Activated CD4-positive, alpha-beta T cell treated with anti-CD3 and anti-CD28 coated beads, Interleukin-2, amount 10 ng/mL, durations not matched to agents 24 days and 14 days (primary cell): ENCODE measurements around the gene MACROD2. TPM values are rescaled to one million over a fixed set of nuclear protein-coding genes. Genes with fewer than 3 reads are reported as not detected.

Experiments
- DNase-seq: peaks from one replicate; pipeline ENCODE4 v3.0.0; 2022
- H3K27ac Mint-ChIP-seq: one replicate; pipeline ENCODE4 v1.8.0; 2022; ENCODE audit warnings: mild to moderate bottlenecking, mixed read lengths
- H3K27me3 Mint-ChIP-seq: one replicate; pipeline ENCODE4 v1.8.0; 2022; ENCODE audit warnings: mixed read lengths
- H3K36me3 Mint-ChIP-seq: one replicate; pipeline ENCODE4 v1.8.0; 2022; ENCODE audit warnings: low read depth, mild to moderate bottlenecking, mixed read lengths
- H3K4me1 Mint-ChIP-seq: one replicate; pipeline ENCODE4 v1.8.0; 2021; ENCODE audit warnings: mixed read lengths
- H3K4me3 Mint-ChIP-seq: one replicate; pipeline ENCODE4 v1.8.0; 2022; ENCODE audit warnings: mild to moderate bottlenecking, moderate library complexity, mixed read lengths
- H3K9me3 Mint-ChIP-seq: one replicate; pipeline ENCODE4 v1.8.0; 2021; ENCODE audit warnings: mixed read lengths
- intact Hi-C: fragments of 100-400 bp; cut with micrococcal nuclease; formaldehyde crosslinking; loops from one replicate; pipeline ENCODE4 v1.15.1; 2023
- total RNA-seq: library from RNA; stranded (reverse); gene quantifications from 2 replicates; pipeline ENCODE4 v1.2.3, GENCODE V29; 2022

Gene MACROD2
- total RNA-seq, 1 donor from 2014 or later, result not detected

DNA sequence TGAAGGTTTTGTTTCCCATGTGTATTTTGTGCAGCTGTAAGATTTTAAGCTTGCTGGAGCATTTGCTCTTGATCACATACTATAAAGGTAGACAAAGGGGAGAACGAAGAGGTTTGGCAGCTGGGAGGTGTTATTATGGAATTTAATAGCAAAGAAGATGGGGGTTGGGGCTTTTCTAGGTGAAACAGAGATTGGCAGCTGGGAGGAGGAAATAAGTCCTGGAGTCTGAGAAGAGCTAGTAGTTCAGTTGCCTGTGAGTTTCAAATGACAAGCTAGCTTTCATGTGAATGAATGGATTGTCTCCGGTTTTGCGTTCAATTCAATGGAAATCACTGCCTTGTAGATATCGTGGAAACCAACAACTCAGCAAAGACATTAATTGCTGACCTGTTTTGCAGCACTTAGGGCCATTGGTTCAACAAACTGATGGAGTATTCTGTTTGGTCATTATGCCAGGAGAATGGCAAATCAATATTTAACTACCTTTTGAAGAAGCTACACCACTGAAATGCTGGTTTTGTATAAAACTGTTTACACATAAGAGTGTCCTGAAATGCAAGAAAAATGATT lies 380.2 kb downstream of the MACROD2 start:
- H3K4me3 Mint-ChIP-seq, result no peak overlapping the region
- no peaks in the 10 kb centered on the region for H3K27me3 Mint-ChIP-seq
- DNase-seq, result no peak
- no peak overlapping the region for H3K27ac Mint-ChIP-seq
- no peaks in the 10 kb centered on the region for H3K36me3 Mint-ChIP-seq
- H3K9me3 Mint-ChIP-seq, result peaks cover 3% of the 10 kb centered on the region
- no peaks in the 10 kb centered on the region for H3K4me1 Mint-ChIP-seq
- intact Hi-C loops, result no loop called here

DNA sequence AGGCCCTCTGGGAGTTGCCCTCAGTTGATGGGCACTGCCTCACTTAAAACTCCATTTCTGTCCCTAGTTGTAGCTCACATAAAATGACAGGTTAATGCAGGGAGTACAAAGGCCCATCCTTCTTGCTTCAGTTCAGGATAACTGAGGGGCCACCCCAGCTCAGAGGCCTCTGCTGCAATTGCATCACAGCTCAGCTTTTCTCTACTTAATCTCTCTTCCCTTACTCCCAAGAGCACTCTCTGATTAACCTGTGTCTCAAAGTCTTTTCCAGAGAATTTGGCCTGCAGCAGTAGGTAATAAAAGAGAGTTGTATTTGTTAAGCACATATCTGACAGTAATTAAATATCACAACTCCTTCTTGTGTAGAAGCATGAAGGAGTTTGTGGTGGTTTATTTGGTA lies 383.0 kb downstream of the MACROD2 start:
- no peaks in the 10 kb centered on the region for H3K27me3 Mint-ChIP-seq
- no peak overlapping the region for H3K27ac Mint-ChIP-seq
- no peaks in the 10 kb centered on the region for H3K36me3 Mint-ChIP-seq
- no peak for DNase-seq
- no peaks in the 10 kb centered on the region for H3K4me1 Mint-ChIP-seq
- intact Hi-C loops, result no loop called here
- H3K9me3 Mint-ChIP-seq, result peaks cover 9% of the 10 kb centered on the region
- H3K4me3 Mint-ChIP-seq, result no peak overlapping the region

DNA sequence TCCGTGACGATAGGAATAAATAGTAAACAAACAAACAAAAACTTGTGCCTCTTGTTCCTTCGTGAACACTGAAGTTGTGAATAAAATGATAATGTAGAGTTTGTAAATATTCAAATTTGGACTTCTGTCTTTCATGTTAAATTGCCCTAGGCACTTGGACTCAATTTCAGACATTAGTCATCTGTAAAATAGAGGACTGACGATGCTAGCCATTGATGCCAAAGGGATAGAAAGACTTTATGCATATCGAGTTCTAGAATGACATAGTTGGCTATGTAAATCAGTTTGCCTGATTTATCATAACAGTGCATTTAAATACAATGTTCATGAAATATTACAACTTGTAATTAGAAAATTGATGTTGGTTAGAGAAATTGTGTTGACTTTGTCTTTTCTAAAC lies 388.0 kb downstream of the MACROD2 start:
- H3K27ac Mint-ChIP-seq, result no peak overlapping the region

DNA sequence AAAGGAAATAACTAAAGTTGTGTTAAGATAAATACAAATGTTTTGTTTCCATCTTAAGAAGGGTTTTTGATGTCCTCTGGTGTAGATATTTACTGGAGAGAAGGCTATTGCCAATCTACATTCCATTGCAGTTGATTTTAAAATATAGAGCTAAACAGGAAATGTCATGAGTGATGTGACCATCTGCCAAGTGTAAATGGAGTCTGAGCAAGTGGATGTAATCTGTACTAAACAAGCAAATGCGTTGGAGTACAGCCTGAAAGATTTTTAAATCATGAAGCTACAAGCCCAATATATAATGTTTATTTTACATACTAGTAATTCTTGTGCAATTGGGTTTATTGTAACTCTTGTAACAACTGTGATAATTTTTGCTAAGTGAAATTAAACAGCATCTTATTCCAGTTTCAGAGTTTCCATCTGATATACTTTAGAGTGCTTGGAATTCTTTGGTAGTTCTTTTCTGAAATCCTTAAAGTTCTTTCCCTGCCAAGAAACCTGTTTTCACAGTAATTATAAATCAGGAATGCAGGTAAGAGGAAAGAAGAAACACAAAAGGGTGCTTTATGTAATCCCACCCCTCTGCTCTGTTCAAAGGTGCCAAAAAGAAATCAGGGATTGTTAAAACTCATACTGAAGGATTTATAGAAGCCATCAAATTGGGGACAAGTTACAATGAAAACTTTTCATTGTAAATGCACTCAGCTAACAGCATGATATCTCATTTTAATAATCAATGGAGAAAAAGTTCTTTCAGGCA lies 389.3 kb downstream of the MACROD2 start:
- Mint-ChIP-seq H3K4me1 (no peaks in the 10 kb centered on the region), H3K4me3 (no peak overlapping the region), H3K27me3 (no peaks in the 10 kb centered on the region), H3K36me3 (no peaks in the 10 kb centered on the region), H3K27ac (no peak overlapping the region), H3K9me3 (peaks cover 14% of the 10 kb centered on the region)
- intact Hi-C loops, result no loop called here
- DNase-seq, result no peak

More for the DNA sequence above, 388.0 kb downstream of the MACROD2 start:
- Mint-ChIP-seq H3K4me1 (no peaks in the 10 kb centered on the region), H3K36me3 (no peaks in the 10 kb centered on the region), H3K27me3 (no peaks in the 10 kb centered on the region), H3K4me3 (no peak overlapping the region), H3K9me3 (peaks cover 13% of the 10 kb centered on the region)
- intact Hi-C loops, result no loop called here
- no peak for DNase-seq

DNA sequence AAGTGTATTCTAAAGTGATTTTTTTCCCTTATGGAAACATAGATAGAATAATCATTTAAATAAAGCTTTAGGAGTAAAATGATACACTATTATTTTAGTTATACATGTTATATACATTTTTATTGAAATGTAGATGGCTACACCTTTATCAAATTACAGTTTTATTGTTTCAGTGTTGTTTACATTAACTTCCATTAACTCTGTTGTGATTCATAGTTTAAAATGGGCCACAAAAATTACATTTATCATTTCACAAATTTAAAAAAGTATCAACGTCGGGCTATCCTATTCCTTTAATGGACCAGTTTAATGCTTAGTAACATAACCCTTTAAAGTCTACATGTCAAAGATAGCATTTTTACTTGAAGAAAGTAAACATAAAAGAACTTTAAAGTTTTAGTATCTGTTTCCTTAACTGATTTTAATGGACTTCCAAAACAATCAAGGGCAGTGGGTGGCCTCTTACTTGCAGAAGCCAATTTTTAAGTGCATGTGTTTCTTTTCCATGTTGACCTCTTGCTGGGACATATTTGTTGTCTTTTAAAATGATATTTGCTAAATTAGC lies 389.9 kb downstream of the MACROD2 start:
- Mint-ChIP-seq H3K27me3 (no peaks in the 10 kb centered on the region), H3K4me3 (no peak overlapping the region), H3K27ac (no peak overlapping the region), H3K36me3 (no peaks in the 10 kb centered on the region), H3K9me3 (peaks cover 14% of the 10 kb centered on the region), H3K4me1 (no peaks in the 10 kb centered on the region)
- intact Hi-C loops, result no loop called here
- no peak for DNase-seq

DNA sequence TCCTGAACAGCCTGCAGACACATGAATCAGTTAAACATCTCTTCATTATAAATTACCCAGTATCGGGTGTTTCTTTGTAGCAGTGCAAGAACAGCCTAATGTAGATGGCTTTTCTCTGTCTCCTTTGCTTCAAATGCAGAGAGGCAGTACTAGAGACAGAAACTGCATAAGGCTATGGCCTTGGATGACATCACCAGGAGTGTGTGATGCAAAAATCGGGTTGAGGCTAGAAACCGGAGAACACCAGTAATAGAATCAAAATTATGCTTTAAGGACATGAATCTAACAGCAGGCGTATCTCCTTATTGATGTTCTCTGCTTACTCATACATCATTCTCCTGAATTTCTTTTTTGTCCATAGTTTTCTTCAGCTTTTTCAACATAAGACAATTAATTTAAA lies 391.4 kb downstream of the MACROD2 start:
- intact Hi-C loops, result no loop called here
- Mint-ChIP-seq H3K27me3 (no peaks in the 10 kb centered on the region), H3K9me3 (peaks cover 8% of the 10 kb centered on the region)

DNA sequence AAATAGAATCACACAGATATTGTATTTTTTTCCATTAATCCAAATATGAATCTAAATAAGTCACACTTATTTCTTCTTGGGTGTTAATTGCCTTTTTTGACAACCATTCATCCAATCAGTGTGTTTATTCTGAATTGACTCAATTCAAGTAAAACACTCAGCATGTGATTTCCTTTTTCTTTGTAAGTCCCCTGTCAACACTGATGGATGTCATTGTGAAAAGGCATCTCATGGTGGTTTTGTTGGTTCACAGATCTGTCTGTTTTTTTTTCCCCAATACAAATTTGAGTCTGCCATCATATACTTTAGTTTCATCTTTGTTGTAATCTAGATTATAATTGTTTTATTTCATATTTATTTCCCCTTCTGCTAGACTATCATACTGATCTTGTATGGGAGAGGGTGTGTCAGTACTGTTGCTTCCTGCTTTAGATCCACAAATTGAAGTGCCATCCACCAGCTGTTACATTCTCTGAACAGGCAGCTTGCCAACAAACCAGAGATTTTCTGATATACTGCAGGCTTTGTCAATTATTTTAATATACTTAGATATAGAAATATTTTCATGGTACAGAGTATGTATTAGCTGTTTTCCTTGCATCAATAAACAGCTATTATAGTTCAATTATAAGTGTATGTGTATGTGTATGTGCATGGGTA lies 406.3 kb downstream of the MACROD2 start:
- intact Hi-C loops, result no loop called here
- Mint-ChIP-seq H3K4me3 (no peak overlapping the region), H3K4me1 (no peaks in the 10 kb centered on the region), H3K36me3 (no peaks in the 10 kb centered on the region), H3K9me3 (no peaks in the 10 kb centered on the region), H3K27me3 (no peaks in the 10 kb centered on the region), H3K27ac (no peak overlapping the region)
- no peak for DNase-seq

More for the DNA sequence above, 391.4 kb downstream of the MACROD2 start:
- Mint-ChIP-seq H3K4me3 (no peak overlapping the region), H3K27ac (no peak overlapping the region), H3K36me3 (no peaks in the 10 kb centered on the region), H3K4me1 (no peaks in the 10 kb centered on the region)
- no peak for DNase-seq

DNA sequence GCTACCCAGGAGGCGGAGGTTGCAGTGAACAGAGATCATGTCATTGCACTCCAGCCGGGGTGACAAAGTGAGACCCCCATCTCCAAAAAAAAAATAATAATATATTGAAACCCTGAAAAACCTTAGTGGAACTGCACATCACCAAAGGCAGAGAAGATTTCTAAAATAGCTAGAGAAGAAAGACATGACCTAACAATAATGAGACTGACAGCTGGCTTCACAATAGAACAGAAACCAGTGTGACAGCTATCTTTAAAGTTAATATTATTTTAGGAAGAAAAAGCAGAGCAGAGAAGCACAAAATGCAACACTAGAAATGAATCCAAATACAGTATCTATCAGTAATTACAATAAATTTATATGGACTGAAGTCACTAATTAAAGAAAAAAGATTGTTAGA lies 409.2 kb downstream of the MACROD2 start:
- no peaks in the 10 kb centered on the region for H3K27me3 Mint-ChIP-seq

DNA sequence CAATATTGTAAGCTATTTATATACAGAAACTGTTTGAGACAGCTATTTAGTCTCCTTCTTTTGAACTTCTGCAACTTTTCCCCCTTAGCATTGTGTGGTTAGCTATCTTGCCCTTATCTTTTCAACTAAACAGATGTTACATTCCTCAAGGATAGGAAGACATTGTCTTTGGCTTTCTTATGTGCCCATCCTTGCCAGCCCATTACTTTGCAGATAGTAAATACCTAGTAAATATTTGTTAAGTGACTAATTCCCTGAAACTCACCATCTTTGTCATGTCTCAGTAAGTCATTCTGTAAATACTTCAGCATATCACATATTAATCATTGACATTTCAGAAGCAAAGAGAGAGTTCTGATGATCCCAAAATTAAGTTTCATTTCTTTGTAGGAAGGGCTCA lies 411.2 kb downstream of the MACROD2 start:
- H3K27ac Mint-ChIP-seq, result no peak overlapping the region
- H3K27me3 Mint-ChIP-seq, result no peaks in the 10 kb centered on the region
- no peaks in the 10 kb centered on the region for H3K36me3 Mint-ChIP-seq
- intact Hi-C loops, result no loop called here
- DNase-seq, result no peak
- H3K4me1 Mint-ChIP-seq, result no peaks in the 10 kb centered on the region
- no peaks in the 10 kb centered on the region for H3K9me3 Mint-ChIP-seq
- no peak overlapping the region for H3K4me3 Mint-ChIP-seq

More for the DNA sequence above, 409.2 kb downstream of the MACROD2 start:
- H3K4me1 Mint-ChIP-seq, result no peaks in the 10 kb centered on the region
- DNase-seq, result no peak
- no peaks in the 10 kb centered on the region for H3K36me3 Mint-ChIP-seq
- intact Hi-C loops, result no loop called here
- H3K9me3 Mint-ChIP-seq, result no peaks in the 10 kb centered on the region
- no peak overlapping the region for H3K4me3 Mint-ChIP-seq
- no peak overlapping the region for H3K27ac Mint-ChIP-seq

DNA sequence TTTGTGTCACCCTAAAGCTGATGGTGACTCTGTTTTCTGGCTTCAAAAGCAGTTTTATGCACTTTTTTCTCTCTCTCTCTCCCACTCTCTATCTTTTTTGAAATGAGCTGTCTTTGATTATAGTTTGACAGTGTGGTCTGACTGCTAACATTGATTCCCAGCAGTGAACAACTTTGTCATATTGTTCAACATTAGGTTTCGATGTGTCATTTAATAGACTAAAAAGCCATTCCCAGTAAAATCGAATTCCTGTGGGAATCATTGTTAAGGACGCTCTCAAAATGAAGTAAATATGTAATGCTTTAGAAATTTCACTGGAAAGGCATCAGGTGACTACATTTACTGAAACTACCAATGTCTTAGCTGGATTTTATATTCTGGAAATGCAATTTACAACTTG lies 412.0 kb downstream of the MACROD2 start:
- Mint-ChIP-seq H3K36me3 (no peaks in the 10 kb centered on the region), H3K4me1 (no peaks in the 10 kb centered on the region), H3K4me3 (no peak overlapping the region), H3K27me3 (no peaks in the 10 kb centered on the region), H3K9me3 (no peaks in the 10 kb centered on the region), H3K27ac (no peak overlapping the region)
- no peak for DNase-seq
- intact Hi-C loops, result no loop called here

DNA sequence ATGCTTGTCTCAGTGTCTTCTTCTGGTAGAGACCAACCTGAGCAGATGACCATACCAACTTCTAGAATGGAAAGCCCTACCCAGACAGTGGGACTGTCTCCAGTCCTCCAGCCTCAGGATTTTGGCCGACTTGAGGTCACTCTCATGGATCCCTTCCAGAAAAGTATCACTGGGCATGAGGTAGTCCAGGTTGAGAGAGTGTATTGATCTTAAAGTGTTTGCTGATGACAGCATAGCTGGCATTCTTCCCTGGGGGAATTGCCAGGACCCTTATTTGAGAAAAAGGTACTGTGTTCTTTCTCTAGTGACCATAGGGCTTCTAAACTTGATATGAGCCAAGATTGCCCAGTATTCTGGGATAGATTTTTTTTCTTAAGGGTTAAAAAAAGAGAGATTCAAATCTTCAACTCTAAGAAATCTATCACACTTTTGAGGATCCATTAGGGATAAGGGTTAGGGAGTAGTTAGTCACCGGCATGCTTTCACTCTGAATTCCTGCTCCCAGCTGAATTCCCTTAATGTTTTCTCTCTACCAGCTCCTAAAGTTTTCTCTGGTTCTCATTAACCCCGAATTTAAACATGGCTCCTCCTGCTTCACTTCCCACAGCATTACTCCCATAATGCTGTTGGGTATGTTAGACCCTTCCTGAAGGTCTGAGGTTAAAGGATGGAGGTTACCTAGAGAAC lies 415.7 kb downstream of the MACROD2 start:
- H3K27me3 Mint-ChIP-seq, result no peaks in the 10 kb centered on the region
- intact Hi-C loops, result no loop called here
- H3K9me3 Mint-ChIP-seq, result no peaks in the 10 kb centered on the region
- H3K4me3 Mint-ChIP-seq, result no peak overlapping the region
- H3K4me1 Mint-ChIP-seq, result no peaks in the 10 kb centered on the region
- no peak overlapping the region for H3K27ac Mint-ChIP-seq
- DNase-seq, result no peak
- H3K36me3 Mint-ChIP-seq, result no peaks in the 10 kb centered on the region

DNA sequence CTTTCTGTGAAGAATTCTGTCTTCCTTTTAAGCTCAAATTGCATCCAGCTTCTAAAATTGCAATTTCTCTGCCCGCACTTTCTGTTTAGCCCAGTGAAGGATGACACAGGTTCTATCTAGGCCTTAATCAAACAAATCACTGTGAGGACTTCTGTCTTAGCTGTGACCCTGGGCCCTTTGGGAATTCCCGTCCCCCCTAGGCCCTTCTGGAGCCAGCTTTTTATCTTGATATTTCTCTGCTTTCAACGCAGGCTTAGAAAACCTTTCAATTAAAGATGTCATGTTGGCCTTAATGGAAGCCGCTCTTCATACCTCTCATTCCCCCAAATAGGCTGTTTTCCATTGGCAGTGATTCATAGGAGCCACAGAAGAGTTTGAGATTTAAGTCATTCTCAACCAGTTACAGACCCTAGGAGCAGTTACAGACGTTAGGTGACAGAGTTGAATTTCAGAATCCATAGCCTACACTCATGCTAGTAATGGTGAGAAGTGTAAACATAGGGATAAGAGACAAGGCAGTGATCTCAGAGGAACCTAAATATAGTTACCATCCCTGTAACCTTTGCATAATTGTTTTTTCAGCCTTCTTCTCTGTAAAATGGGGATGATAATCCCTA lies 416.9 kb downstream of the MACROD2 start:
- Mint-ChIP-seq H3K27ac (no peak overlapping the region), H3K4me1 (no peaks in the 10 kb centered on the region), H3K27me3 (no peaks in the 10 kb centered on the region), H3K9me3 (no peaks in the 10 kb centered on the region), H3K36me3 (no peaks in the 10 kb centered on the region), H3K4me3 (no peak overlapping the region)
- DNase-seq, result no peak
- intact Hi-C loops, result no loop called here

DNA sequence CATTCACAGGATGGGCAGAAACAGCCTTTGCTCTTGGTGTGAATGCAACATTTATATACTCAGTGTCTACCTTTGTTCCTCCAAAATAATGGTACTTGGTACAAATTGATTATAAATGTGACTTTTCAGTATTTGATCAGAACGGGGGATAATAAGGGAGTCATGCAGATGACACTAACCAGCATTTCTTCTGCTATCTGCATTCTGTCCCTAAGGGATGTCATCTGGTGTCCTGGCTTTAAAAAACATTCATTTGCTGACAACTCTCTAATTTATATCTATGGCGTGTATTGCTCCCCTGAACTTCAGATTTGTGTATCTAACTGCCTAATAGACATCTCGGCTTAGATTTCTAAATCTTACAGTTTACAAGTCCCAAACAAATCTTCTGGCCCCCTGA lies 418.5 kb downstream of the MACROD2 start:
- intact Hi-C loops, result no loop called here
- H3K9me3 Mint-ChIP-seq, result no peaks in the 10 kb centered on the region
- no peak overlapping the region for H3K4me3 Mint-ChIP-seq
- no peak overlapping the region for H3K27ac Mint-ChIP-seq
- no peaks in the 10 kb centered on the region for H3K27me3 Mint-ChIP-seq
- H3K36me3 Mint-ChIP-seq, result no peaks in the 10 kb centered on the region
- no peaks in the 10 kb centered on the region for H3K4me1 Mint-ChIP-seq
- DNase-seq, result no peak
